Measurements from ENCODE around the gene DCPS.

DNA sequence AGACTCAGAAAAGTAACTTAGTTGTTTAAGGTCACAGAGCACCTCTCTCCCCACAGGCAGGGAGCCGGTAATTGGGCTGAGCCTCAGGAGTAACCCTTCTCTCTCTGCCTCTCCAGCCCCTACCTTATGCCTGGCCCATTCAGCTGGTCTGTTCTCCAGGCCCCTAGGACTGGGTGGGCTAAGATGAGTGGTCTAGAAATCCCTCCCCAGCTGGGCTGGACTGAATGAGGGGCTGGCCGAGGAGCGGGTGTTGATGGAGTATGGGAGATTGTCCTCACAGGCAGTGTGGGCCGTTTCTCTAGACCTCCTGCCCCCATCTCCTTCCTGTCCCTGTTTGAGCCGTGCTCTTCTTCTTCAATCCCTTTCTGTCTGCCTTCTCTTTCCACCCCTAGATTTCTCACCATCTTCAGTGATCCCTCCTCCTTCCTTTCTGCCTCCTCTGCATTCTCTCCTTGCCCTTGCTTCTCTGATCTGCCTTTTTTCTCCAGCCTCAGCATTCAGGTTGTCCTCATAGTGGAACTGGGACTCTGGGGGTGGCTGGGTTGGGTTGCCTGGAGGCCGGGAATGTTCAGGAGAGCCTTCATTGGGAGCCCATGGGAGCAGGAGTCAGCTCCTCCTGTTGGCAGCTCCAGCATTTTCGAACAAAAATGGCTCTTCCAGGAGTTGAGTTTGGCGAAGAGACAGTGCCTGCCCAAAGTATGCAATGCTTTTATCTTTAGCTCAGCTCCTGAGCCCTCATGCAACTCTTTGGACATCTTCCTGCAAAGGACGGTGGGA, 59.2 kb downstream of the DCPS start:
- TF ChIP-seq, protein P1, sequence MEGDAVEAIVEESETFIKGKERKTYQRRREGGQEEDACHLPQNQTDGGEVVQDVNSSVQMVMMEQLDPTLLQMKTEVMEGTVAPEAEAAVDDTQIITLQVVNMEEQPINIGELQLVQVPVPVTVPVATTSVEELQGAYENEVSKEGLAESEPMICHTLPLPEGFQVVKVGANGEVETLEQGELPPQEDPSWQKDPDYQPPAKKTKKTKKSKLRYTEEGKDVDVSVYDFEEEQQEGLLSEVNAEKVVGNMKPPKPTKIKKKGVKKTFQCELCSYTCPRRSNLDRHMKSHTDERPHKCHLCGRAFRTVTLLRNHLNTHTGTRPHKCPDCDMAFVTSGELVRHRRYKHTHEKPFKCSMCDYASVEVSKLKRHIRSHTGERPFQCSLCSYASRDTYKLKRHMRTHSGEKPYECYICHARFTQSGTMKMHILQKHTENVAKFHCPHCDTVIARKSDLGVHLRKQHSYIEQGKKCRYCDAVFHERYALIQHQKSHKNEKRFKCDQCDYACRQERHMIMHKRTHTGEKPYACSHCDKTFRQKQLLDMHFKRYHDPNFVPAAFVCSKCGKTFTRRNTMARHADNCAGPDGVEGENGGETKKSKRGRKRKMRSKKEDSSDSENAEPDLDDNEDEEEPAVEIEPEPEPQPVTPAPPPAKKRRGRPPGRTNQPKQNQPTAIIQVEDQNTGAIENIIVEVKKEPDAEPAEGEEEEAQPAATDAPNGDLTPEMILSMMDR (IDR thresholded peaks at IDR 0.05), result no peak
- no peak for TF ChIP-seq POLR2A (IDR thresholded peaks at IDR 0.05)

Data from Peyer's patch (tissue), 4 donors.